ENCODE measurements around the gene DNAH1.

DNA sequence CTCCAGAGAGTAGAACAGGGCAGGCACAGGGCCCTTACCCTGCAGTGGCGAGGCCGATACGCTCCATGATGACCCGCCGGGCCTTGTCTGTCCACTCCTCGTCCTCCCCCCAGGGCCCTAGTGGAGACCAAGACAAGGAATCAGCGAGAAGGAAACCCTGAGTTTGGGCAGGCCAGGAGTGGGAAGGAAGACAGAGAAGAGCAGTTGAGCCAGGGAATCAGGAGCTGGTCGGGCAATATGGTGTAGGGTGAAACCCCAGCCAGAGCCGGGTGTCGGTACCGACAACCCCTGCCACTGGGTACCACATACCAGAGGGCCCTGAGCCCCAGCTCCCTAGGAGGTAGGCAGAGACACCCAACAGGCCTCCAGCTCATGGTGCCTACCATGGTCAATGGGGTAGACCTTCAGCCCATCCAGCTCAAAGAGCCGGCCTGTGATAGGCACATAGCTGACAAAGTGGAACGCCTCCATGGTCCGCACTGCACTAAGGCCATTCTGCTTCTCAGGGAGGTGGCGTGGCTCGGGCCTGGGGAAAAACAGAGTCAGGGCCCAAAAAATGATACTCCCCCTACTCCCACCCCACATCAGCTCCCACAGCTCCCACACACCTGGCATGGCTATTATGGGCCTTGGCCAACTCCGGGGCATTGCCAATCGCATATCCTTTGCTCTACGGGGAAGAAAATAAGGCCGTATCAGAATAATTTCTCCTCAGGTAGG, 90.8 kb downstream of the DNAH1 start:
- TF ChIP-seq EP300 (IDR thresholded peaks at IDR 0.05) (no peak), POLR2A (IDR thresholded peaks at IDR 0.05) (no peak)
- TF ChIP-seq, protein P1, sequence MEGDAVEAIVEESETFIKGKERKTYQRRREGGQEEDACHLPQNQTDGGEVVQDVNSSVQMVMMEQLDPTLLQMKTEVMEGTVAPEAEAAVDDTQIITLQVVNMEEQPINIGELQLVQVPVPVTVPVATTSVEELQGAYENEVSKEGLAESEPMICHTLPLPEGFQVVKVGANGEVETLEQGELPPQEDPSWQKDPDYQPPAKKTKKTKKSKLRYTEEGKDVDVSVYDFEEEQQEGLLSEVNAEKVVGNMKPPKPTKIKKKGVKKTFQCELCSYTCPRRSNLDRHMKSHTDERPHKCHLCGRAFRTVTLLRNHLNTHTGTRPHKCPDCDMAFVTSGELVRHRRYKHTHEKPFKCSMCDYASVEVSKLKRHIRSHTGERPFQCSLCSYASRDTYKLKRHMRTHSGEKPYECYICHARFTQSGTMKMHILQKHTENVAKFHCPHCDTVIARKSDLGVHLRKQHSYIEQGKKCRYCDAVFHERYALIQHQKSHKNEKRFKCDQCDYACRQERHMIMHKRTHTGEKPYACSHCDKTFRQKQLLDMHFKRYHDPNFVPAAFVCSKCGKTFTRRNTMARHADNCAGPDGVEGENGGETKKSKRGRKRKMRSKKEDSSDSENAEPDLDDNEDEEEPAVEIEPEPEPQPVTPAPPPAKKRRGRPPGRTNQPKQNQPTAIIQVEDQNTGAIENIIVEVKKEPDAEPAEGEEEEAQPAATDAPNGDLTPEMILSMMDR (IDR thresholded peaks at IDR 0.05) = no peak
